MM.1S (cell line): ENCODE measurements around the gene C1orf226.
A peak's percentile ranks its signal among the peaks of the same experiment; 100 is the strongest.

Source experiments
- DNase-seq: peaks from one replicate; pipeline ENCODE4 v3.0.0-alpha.2; 2015
- H2AFZ ChIP-seq: fragments of 300-600 bp; sonication (generic); 2 replicates; pipeline ENCODE4 v1.6.0; 2016; ENCODE audit warnings: antibody characterized with exemption, low read length
- H3F3A ChIP-seq: fragments of 300-600 bp; sonication (generic); 2 replicates; pipeline ENCODE4 v1.6.1; 2016; ENCODE audit warnings: mild to moderate bottlenecking, antibody characterized with exemption, low read length, moderate library complexity, mixed read lengths; ENCODE audit not compliant: insufficient read depth
- H3K27ac ChIP-seq: fragments of 300-600 bp; sonication (generic); 2 replicates; pipeline ENCODE4 v1.5.1; 2016; ENCODE audit warnings: mild to moderate bottlenecking, low read length
- H3K27me3 ChIP-seq: fragments of 300-600 bp; sonication (generic); replicated peaks from 2 replicates; pipeline ENCODE4 v1.6.0; 2016; ENCODE audit warnings: low read length; ENCODE audit not compliant: insufficient read depth
- H3K36me3 ChIP-seq: fragments of 300-600 bp; sonication (generic); replicated peaks from 2 replicates; pipeline ENCODE4 v1.6.1; 2016; ENCODE audit warnings: mild to moderate bottlenecking, low read length, mixed read lengths; ENCODE audit not compliant: insufficient read depth
- H3K4me1 ChIP-seq: fragments of 300-600 bp; sonication (generic); 2 replicates; pipeline ENCODE4 v1.6.1; 2016; ENCODE audit warnings: low read length, mixed read lengths
- H3K4me2 ChIP-seq: fragments of 300-600 bp; sonication (generic); 2 replicates; pipeline ENCODE4 v1.6.0; 2016; ENCODE audit warnings: low read depth, low read length
- H3K4me3 ChIP-seq: fragments of 300-600 bp; sonication (generic); 2 replicates; pipeline ENCODE4 v1.5.1; 2016; ENCODE audit warnings: low read length, mixed read lengths
- H3K79me2 ChIP-seq: fragments of 300-600 bp; sonication (generic); 2 replicates; pipeline ENCODE4 v1.6.1; 2016; ENCODE audit warnings: mixed run types, low read length, mixed read lengths
- H3K9ac ChIP-seq: fragments of 300-600 bp; sonication (generic); 2 replicates; pipeline ENCODE4 v1.6.1; 2016; ENCODE audit warnings: low read length, mixed read lengths
- H3K9me2 ChIP-seq: fragments of 300-600 bp; sonication (generic); replicated peaks from 2 replicates; pipeline ENCODE4 v1.6.1; 2016; ENCODE audit warnings: mild to moderate bottlenecking, low read length, mixed read lengths; ENCODE audit not compliant: insufficient read depth
- H3K9me3 ChIP-seq: fragments of 300-600 bp; sonication (generic); replicated peaks from 2 replicates; pipeline ENCODE4 v1.6.1; 2016; ENCODE audit warnings: mild to moderate bottlenecking, low read length, mixed read lengths; ENCODE audit not compliant: insufficient read depth
- H4K20me1 ChIP-seq: fragments of 300-600 bp; sonication (generic); 2 replicates; pipeline ENCODE4 v1.6.1; 2016; ENCODE audit warnings: mild to moderate bottlenecking, low read length, moderate library complexity, mixed read lengths; ENCODE audit not compliant: insufficient read depth
- EZH2 ChIP-seq: fragments of 300-600 bp; sonication (generic); optimal IDR thresholded peaks from 2 replicates; pipeline ENCODE3; 2017; ENCODE audit warnings: low read depth, mild to moderate bottlenecking, antibody characterized with exemption, low read length, mixed read lengths
- EZH2phosphoT487 ChIP-seq: fragments of 300-600 bp; sonication (generic); IDR thresholded peaks from 2 replicates; pipeline ENCODE4 v1.6.1; 2018; ENCODE audit warnings: antibody characterized with exemption, low read length
- TF ChIP-seq, protein P1 (sequence below): fragments of 300-600 bp; sonication (generic); IDR thresholded peaks from 2 replicates; pipeline ENCODE4 v1.5.1; 2016; ENCODE audit warnings: antibody characterized with exemption, low read length, mixed read lengths

C1orf226 gene

DNA sequence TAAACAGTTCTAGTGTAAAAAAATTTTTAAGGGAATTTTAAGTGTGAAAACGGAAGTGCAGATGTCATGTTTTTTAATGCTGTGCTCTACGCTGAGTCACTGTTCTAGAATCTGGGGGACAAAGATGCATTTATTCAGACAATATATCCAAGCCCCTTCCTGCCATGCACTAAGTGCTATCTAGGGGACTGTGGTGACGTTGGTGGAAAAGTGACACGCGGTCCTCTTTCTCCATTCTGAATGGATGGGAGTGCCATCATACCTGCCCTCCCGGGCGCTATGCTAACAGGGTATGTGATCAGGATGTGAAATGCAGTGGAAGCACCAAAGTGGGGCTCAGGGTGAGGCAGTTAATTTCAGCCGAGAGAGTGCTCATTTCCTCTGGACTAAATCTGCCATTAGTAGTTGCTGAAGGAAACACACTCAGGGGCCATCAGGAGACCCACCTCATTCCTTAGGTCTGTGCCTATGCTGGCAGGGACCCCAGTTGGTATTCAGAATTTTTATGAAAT is 6.6 kb downstream of the C1orf226 start:
- peaks cover 12% of the 10 kb centered on the region for H3K4me1 ChIP-seq
- no peak overlapping the region for H2AFZ ChIP-seq
- H3K9me3 ChIP-seq: no peaks in the 10 kb centered on the region
- no peaks in the 10 kb centered on the region for H3K27me3 ChIP-seq
- no peaks in the 10 kb centered on the region for H3K79me2 ChIP-seq
- H3F3A ChIP-seq: no peaks in the 10 kb centered on the region
- no peaks in the 10 kb centered on the region for H3K36me3 ChIP-seq
- H3K27ac ChIP-seq: no peak overlapping the region
- no peak overlapping the region for H3K9ac ChIP-seq
- no peak overlapping the region for H3K4me3 ChIP-seq
- no peak overlapping the region for H3K4me2 ChIP-seq
- H3K9me2 ChIP-seq: no peaks in the 10 kb centered on the region
- TF ChIP-seq EZH2phosphoT487 (no peak), EZH2 (no peak)
- TF ChIP-seq, protein P1, sequence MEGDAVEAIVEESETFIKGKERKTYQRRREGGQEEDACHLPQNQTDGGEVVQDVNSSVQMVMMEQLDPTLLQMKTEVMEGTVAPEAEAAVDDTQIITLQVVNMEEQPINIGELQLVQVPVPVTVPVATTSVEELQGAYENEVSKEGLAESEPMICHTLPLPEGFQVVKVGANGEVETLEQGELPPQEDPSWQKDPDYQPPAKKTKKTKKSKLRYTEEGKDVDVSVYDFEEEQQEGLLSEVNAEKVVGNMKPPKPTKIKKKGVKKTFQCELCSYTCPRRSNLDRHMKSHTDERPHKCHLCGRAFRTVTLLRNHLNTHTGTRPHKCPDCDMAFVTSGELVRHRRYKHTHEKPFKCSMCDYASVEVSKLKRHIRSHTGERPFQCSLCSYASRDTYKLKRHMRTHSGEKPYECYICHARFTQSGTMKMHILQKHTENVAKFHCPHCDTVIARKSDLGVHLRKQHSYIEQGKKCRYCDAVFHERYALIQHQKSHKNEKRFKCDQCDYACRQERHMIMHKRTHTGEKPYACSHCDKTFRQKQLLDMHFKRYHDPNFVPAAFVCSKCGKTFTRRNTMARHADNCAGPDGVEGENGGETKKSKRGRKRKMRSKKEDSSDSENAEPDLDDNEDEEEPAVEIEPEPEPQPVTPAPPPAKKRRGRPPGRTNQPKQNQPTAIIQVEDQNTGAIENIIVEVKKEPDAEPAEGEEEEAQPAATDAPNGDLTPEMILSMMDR: no peak
- no peak for DNase-seq
- no peaks in the 10 kb centered on the region for H4K20me1 ChIP-seq

GRCh38 chr1:162388615-162389014 is 7.1 kb downstream of the C1orf226 start:
- Histone ChIP-seq H3K27ac (no peak overlapping the region), H2AFZ (no peak overlapping the region), H3K9me2 (no peaks in the 10 kb centered on the region), H3K27me3 (no peaks in the 10 kb centered on the region), H3K4me1 (peaks cover 12% of the 10 kb centered on the region), H3K4me2 (peak overlapping the region; percentile 29; the same call in 1 of the 2 replicates), H3K9ac (no peak overlapping the region), H3F3A (no peaks in the 10 kb centered on the region), H3K79me2 (no peaks in the 10 kb centered on the region), H4K20me1 (no peaks in the 10 kb centered on the region), H3K4me3 (no peak overlapping the region), H3K36me3 (no peaks in the 10 kb centered on the region), H3K9me3 (no peaks in the 10 kb centered on the region)
- no peak for DNase-seq
- TF ChIP-seq, protein P1: no peak
- TF ChIP-seq EZH2phosphoT487 (no peak), EZH2 (no peak)

DNA sequence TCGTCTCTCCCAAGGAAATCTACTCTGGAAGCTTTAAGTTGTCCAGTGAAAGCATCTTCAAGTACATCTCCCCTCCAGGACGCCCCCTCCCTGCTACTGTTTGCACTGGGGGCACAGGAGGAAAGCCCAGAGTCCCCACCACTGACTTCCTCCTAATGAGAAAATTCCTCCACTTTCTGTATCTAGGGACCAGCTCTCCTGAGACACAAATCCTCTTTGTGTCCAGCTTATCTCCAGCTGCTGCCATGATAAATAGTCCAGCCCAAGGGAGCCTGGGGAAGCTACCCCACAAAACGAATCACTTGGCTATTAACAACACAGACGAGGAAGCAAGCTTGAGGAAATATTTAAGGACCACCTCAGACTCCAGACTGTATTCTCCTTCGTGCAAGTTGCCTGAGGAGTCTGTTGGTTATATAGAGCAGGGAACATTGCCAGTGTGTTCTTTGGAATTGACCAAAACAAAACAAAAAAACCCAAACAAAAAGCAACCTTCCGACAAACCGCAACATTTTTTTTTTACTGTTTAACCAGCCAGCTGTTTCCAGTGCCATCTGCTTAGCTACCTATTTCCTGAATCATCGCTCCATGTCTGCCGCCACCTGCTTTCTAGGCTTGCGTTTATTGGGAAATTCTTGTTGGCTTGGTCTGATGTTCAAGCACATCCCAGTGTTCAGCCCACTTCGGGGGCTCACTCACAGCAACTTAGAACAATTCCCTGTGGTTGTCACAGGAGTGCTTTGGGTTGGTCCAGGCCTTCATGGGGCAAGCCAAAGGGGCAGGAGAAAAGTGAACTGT is 7.7 kb downstream of the C1orf226 start:
- no peaks in the 10 kb centered on the region for H3K79me2 ChIP-seq
- H3K4me3 ChIP-seq: peak overlapping the region; percentile 5
- no peaks in the 10 kb centered on the region for H3K9me2 ChIP-seq
- peak; percentile 48 for DNase-seq
- H4K20me1 ChIP-seq: no peaks in the 10 kb centered on the region
- peak overlapping the region; percentile 29; the same call in 1 of the 2 replicates for H3K4me2 ChIP-seq
- H3K9ac ChIP-seq: peak overlapping the region; percentile 3; the same call in 1 of the 2 replicates
- no peak overlapping the region; the same call in 1 of the 2 replicates for H3K27ac ChIP-seq
- H3K36me3 ChIP-seq: no peaks in the 10 kb centered on the region
- H3F3A ChIP-seq: no peaks in the 10 kb centered on the region
- peaks cover 12% of the 10 kb centered on the region for H3K4me1 ChIP-seq
- peak overlapping the region; percentile 16; the same call in 1 of the 2 replicates for H2AFZ ChIP-seq
- no peaks in the 10 kb centered on the region for H3K27me3 ChIP-seq
- H3K9me3 ChIP-seq: no peaks in the 10 kb centered on the region
- TF ChIP-seq EZH2 (no peak), EZH2phosphoT487 (no peak)
- TF ChIP-seq, protein P1: no peak
